ENCODE data around the gene SLIT1. TPM values are rescaled to one million over a fixed set of nuclear protein-coding genes. Genes with fewer than 3 reads are reported as not detected.
A peak's percentile ranks its signal among the peaks of the same experiment; 100 is the strongest.

The SLIT1 gene
- polyA plus RNA-seq, 4 donors: 5.4 to 7.7 (median 6.9) TPM

- DNase-seq (ENCODE audit: low read depth in 4 of 4, low spot score in 3 of 4): no peak
Measured at GRCh38 chr10:97013983-97014382, 171.8 kb downstream of the SLIT1 start.

GRCh38 chr10:97013568-97013967 lies 172.2 kb downstream of the SLIT1 start:
- DNase-seq (ENCODE audit: low read depth in 4 of 4, low spot score in 3 of 4): no peak

GRCh38 chr10:97012470-97012869 lies 173.3 kb downstream of the SLIT1 start:
- DNase-seq (ENCODE audit: low read depth in 4 of 4, low spot score in 3 of 4): no peak

GRCh38 chr10:97011397-97011796 lies 174.4 kb downstream of the SLIT1 start:
- DNase-seq (ENCODE audit: low read depth in 4 of 4, low spot score in 3 of 4): no peak

- no peak for DNase-seq (ENCODE audit: low read depth in 4 of 4, low spot score in 3 of 4)
Measured at GRCh38 chr10:97010695-97011206, 175.0 kb downstream of the SLIT1 start.

- no peak for DNase-seq (ENCODE audit: low read depth in 4 of 4, low spot score in 3 of 4)
Measured at GRCh38 chr10:97007417-97007816, 178.3 kb downstream of the SLIT1 start.

- no peak for DNase-seq (ENCODE audit: low read depth in 4 of 4, low spot score in 3 of 4)
Measured at GRCh38 chr10:97006364-97006763, 179.4 kb downstream of the SLIT1 start.

- no peak for DNase-seq (ENCODE audit: low read depth in 4 of 4, low spot score in 3 of 4)
Measured at GRCh38 chr10:97005349-97005748, 180.4 kb downstream of the SLIT1 start.

- DNase-seq (ENCODE audit: low read depth in 4 of 4, low spot score in 3 of 4): no peak
Measured at GRCh38 chr10:97004591-97004990, 181.2 kb downstream of the SLIT1 start.

- no peak for DNase-seq (ENCODE audit: low read depth in 4 of 4, low spot score in 3 of 4)
Measured at GRCh38 chr10:97003804-97004201, 182.0 kb downstream of the SLIT1 start.

GRCh38 chr10:97003151-97003803 lies 182.5 kb downstream of the SLIT1 start:
- no peak for DNase-seq (ENCODE audit: low read depth in 4 of 4, low spot score in 3 of 4)

GRCh38 chr10:97002670-97003069 lies 183.1 kb downstream of the SLIT1 start:
- DNase-seq (ENCODE audit: low read depth in 4 of 4, low spot score in 3 of 4): no peak

- no peak for DNase-seq (ENCODE audit: low read depth in 4 of 4, low spot score in 3 of 4)
Measured at GRCh38 chr10:97001183-97001991, 184.4 kb downstream of the SLIT1 start.

- no peak for DNase-seq (ENCODE audit: low read depth in 4 of 4, low spot score in 3 of 4)
Measured at GRCh38 chr10:97000487-97001182, 185.1 kb downstream of the SLIT1 start.

GRCh38 chr10:96999987-97000386 lies 185.8 kb downstream of the SLIT1 start:
- no peak for DNase-seq (ENCODE audit: low read depth in 4 of 4, low spot score in 3 of 4)

GRCh38 chr10:96999337-96999736 lies 186.4 kb downstream of the SLIT1 start:
- DNase-seq (ENCODE audit: low read depth in 4 of 4, low spot score in 3 of 4): no peak

- no peak for DNase-seq (ENCODE audit: low read depth in 4 of 4, low spot score in 3 of 4)
Measured at GRCh38 chr10:96998329-96998888, 187.3 kb downstream of the SLIT1 start.

- no peak for DNase-seq (ENCODE audit: low read depth in 4 of 4, low spot score in 3 of 4)
Measured at GRCh38 chr10:96996275-96996965, 189.3 kb downstream of the SLIT1 start.

- DNase-seq (ENCODE audit: low read depth in 4 of 4, low spot score in 3 of 4): peak in 1 of 4 donors; percentile 8
Measured at GRCh38 chr10:96995851-96996250, 189.9 kb downstream of the SLIT1 start.

- DNase-seq (ENCODE audit: low read depth in 4 of 4, low spot score in 3 of 4): no peak
Measured at GRCh38 chr10:96992721-96993120, 193.0 kb downstream of the SLIT1 start.
